IMR-90 (cell line): ENCODE results near the gene IGF2R. TPM values are rescaled to one million over a fixed set of nuclear protein-coding genes. Genes with fewer than 3 reads are reported as not detected.

ENCODE experiments used
- ATAC-seq: fragments of 200-7000 bp; cut with Tn5 transposase; 2 replicates; pipeline ENCODE4 v1.9.1; 2020; ENCODE audit warnings: low read depth, mild to moderate bottlenecking, moderate library complexity
- BruUV-seq: library from RNA; stranded (reverse); fragments of 400-500 nt; replicated peaks from 2 replicates; lab custom pipeline; 2021; lab: Mats Ljungman, UMichigan
- CTCF ChIA-PET: fragments of 300-600 bp; formaldehyde crosslinking; extraction: SDS; loops from one replicate; lab custom pipeline; 2021; ENCODE audit warnings: antibody characterized with exemption; lab: Yijun Ruan, JAX
- POLR2A ChIA-PET: fragments of 300-600 bp; sonication (Branson Sonifier 250); formaldehyde crosslinking; loops from one replicate; lab custom pipeline; 2022; ENCODE audit warnings: antibody characterized with exemption; ENCODE audit not compliant: unreplicated experiment; lab: Charles Lee
- DNase-seq: peaks from one replicate; pipeline ENCODE4 v3.0.0; 2013
- H2AFZ ChIP-seq: replicated peaks from 2 replicates; pipeline ENCODE3; 2013; ENCODE audit warnings: low read length, mild to moderate bottlenecking; ENCODE audit not compliant: poor library complexity
- H2AK5ac ChIP-seq: 2 replicates; pipeline ENCODE4 v1.6.1; 2013; ENCODE audit warnings: low read depth, low read length, inconsistent platforms
- H2AK9ac ChIP-seq: replicated peaks from 2 replicates; pipeline ENCODE3; 2013; ENCODE audit warnings: mild to moderate bottlenecking, low read depth, low read length, moderate library complexity; ENCODE audit not compliant: poor library complexity
- H2BK120ac ChIP-seq: 2 replicates; pipeline ENCODE4 v1.6.1; 2013; ENCODE audit warnings: low read depth, low read length, inconsistent platforms
- H2BK15ac ChIP-seq: 3 replicates; pipeline ENCODE4 v1.6.1; 2013; ENCODE audit warnings: low read depth, low read length, inconsistent platforms
- H2BK20ac ChIP-seq: 2 replicates; pipeline ENCODE4 v1.6.1; 2013; ENCODE audit warnings: low read depth, mild to moderate bottlenecking, inconsistent platforms, low read length, moderate library complexity
- H2BK5ac ChIP-seq: 2 replicates; pipeline ENCODE4 v1.6.1; 2013; ENCODE audit warnings: mild to moderate bottlenecking, low read depth, low read length, inconsistent platforms; ENCODE audit not compliant: poor library complexity, severe bottlenecking
- H3K14ac ChIP-seq: replicated peaks from 2 replicates; pipeline ENCODE4 v1.6.1; 2013; ENCODE audit warnings: low read depth, low read length, inconsistent platforms
- H3K18ac ChIP-seq: 2 replicates; pipeline ENCODE4 v1.6.1; 2013; ENCODE audit warnings: low read depth, low read length, control low read depth
- H3K23ac ChIP-seq: 2 replicates; pipeline ENCODE4 v1.6.1; 2013; ENCODE audit warnings: low read depth, low read length, inconsistent platforms
- H3K27ac ChIP-seq: 2 replicates; pipeline ENCODE4 v1.5.1; 2013; ENCODE audit warnings: mild to moderate bottlenecking, control low read depth, low read length; ENCODE audit not compliant: insufficient read depth
- H3K27me3 ChIP-seq: 2 replicates; pipeline ENCODE4 v1.6.1; 2013; ENCODE audit warnings: low read length; ENCODE audit not compliant: control insufficient read depth, insufficient read depth
- H3K36me3 ChIP-seq: 2 replicates; pipeline ENCODE4 v1.6.1; 2013; ENCODE audit warnings: low read length, mixed read lengths; ENCODE audit not compliant: control insufficient read depth, insufficient read depth
- H3K4ac ChIP-seq: 2 replicates; pipeline ENCODE4 v1.6.1; 2013; ENCODE audit warnings: low read depth, low read length, inconsistent platforms
- H3K4me1 ChIP-seq: 2 replicates; pipeline ENCODE4 v1.6.1; 2013; ENCODE audit warnings: low read length, mixed read lengths; ENCODE audit not compliant: control insufficient read depth, insufficient read depth
- H3K4me2 ChIP-seq: 2 replicates; pipeline ENCODE4 v1.6.1; 2013; ENCODE audit warnings: low read depth, mild to moderate bottlenecking, control low read depth, low read length, moderate library complexity
- H3K4me3 ChIP-seq: 2 replicates; pipeline ENCODE4 v1.5.1; 2013; ENCODE audit warnings: low read depth, mild to moderate bottlenecking, control low read depth, low read length, moderate library complexity; ENCODE audit not compliant: insufficient read depth
- H3K56ac ChIP-seq: 2 replicates; pipeline ENCODE4 v1.6.1; 2013; ENCODE audit warnings: low read length, inconsistent platforms; ENCODE audit not compliant: insufficient read depth; ENCODE audit errors: extremely low read depth
- H3K79me1 ChIP-seq, 2 experiments: 2 replicates each; pipeline ENCODE4 v1.6.1; 2013; ENCODE audit warnings: low read length in 2 of 2, inconsistent platforms in 1 of 2, low read depth in 1 of 2
- H3K9ac ChIP-seq: 2 replicates; pipeline ENCODE4 v1.6.1; 2013; ENCODE audit warnings: low read depth, low read length, control low read depth
- H3K9me1 ChIP-seq: 2 replicates; pipeline ENCODE4 v1.6.1; 2013; ENCODE audit warnings: low read length, inconsistent platforms; ENCODE audit not compliant: insufficient read depth
- H3K9me3 ChIP-seq: 2 replicates; pipeline ENCODE4 v1.6.1; 2013; ENCODE audit warnings: low read length; ENCODE audit not compliant: control insufficient read depth, insufficient read depth
- H4K20me1 ChIP-seq: 2 replicates; pipeline ENCODE4 v1.6.1; 2013; ENCODE audit warnings: low read length, inconsistent platforms; ENCODE audit not compliant: insufficient read depth
- H4K5ac ChIP-seq: 2 replicates; pipeline ENCODE4 v1.6.1; 2013; ENCODE audit warnings: mild to moderate bottlenecking, low read depth, low read length, control low read depth
- H4K8ac ChIP-seq, 2 experiments: 2 replicates each; pipeline ENCODE4 v1.6.1; 2013; ENCODE audit warnings: low read depth in 2 of 2, low read length in 2 of 2, control low read depth in 1 of 2, inconsistent platforms in 1 of 2
- H4K91ac ChIP-seq: 2 replicates; pipeline ENCODE4 v1.6.1; 2013; ENCODE audit warnings: low read depth, low read length, inconsistent platforms; ENCODE audit not compliant: insufficient read depth
- BHLHE40 ChIP-seq: fragments of 150-350 bp; IDR thresholded peaks from 2 replicates; pipeline ENCODE4 v1.6.1; 2016; ENCODE audit warnings: mild to moderate bottlenecking, low read depth, low read length
- CEBPB ChIP-seq: IDR thresholded peaks from 2 replicates; pipeline ENCODE4 v1.6.1; 2012; ENCODE audit warnings: low read depth, low read length, improper control_type of control experiment
- CHD1 ChIP-seq: IDR thresholded peaks from 2 replicates; pipeline ENCODE4 v1.6.1; 2012; ENCODE audit warnings: low read depth, low read length, improper control_type of control experiment
- CTCF ChIP-seq: conservative IDR thresholded peaks from 2 replicates; pipeline ENCODE4 v1.5.1; 2012; ENCODE audit warnings: mild to moderate bottlenecking, low read depth, low read length, improper control_type of control experiment
- ELK1 ChIP-seq: fragments of 150-350 bp; IDR thresholded peaks from 2 replicates; pipeline ENCODE4 v1.6.1; 2016; ENCODE audit warnings: low read depth, mild to moderate bottlenecking, low read length, moderate library complexity, borderline replicate concordance
- FOS ChIP-seq: fragments of 150-350 bp; IDR thresholded peaks from 2 replicates; pipeline ENCODE4 v1.6.1; 2016; ENCODE audit warnings: low read depth, low read length
- MAFK ChIP-seq: IDR thresholded peaks from 2 replicates; pipeline ENCODE4 v1.6.1; 2012; ENCODE audit warnings: low read depth, low read length, improper control_type of control experiment
- MAZ ChIP-seq: IDR thresholded peaks from 2 replicates; pipeline ENCODE4 v1.6.1; 2012; ENCODE audit warnings: low read depth, mild to moderate bottlenecking, low read length, improper control_type of control experiment, moderate library complexity, borderline replicate concordance
- MXI1 ChIP-seq: IDR thresholded peaks from 2 replicates; pipeline ENCODE4 v1.6.1; 2012; ENCODE audit warnings: low read depth, mild to moderate bottlenecking, low read length, moderate library complexity, borderline replicate concordance
- NFE2L2 ChIP-seq: fragments of 150-350 bp; IDR thresholded peaks from 2 replicates; pipeline ENCODE4 v1.6.1; 2016; ENCODE audit warnings: low read depth, mild to moderate bottlenecking, low read length
- POLR2A ChIP-seq: IDR thresholded peaks from 2 replicates; pipeline ENCODE4 v1.6.1; 2012; ENCODE audit warnings: mild to moderate bottlenecking, low read depth, low read length
- RAD21 ChIP-seq: IDR thresholded peaks from 2 replicates; pipeline ENCODE4 v1.6.1; 2012; ENCODE audit warnings: low read length, improper control_type of control experiment
- RCOR1 ChIP-seq: IDR thresholded peaks from 2 replicates; pipeline ENCODE4 v1.6.1; 2012; ENCODE audit warnings: mild to moderate bottlenecking, low read length, improper control_type of control experiment; ENCODE audit not compliant: insufficient replicate concordance
- RFX5 ChIP-seq: IDR thresholded peaks from 2 replicates; pipeline ENCODE4 v1.8.0; 2012; ENCODE audit warnings: low read depth, mild to moderate bottlenecking, low read length, moderate library complexity
- SMC3 ChIP-seq: fragments of 150-350 bp; IDR thresholded peaks from 2 replicates; pipeline ENCODE4 v1.6.1; 2016; ENCODE audit warnings: low read depth, mild to moderate bottlenecking, antibody characterized with exemption, low read length, moderate library complexity
- USF2 ChIP-seq: fragments of 150-350 bp; IDR thresholded peaks from 2 replicates; pipeline ENCODE4 v1.6.1; 2017; ENCODE audit warnings: mild to moderate bottlenecking, antibody characterized with exemption, low read length, low read depth
- WGBS, 2 experiments: methylation state at CpG; one replicate each; pipeline versions ENCODE4 v1.1.5 to v1.1.7; 2013; ENCODE audit warnings: missing lambda C conversion rate in 2 of 2; ENCODE audit not compliant: insufficient read length in 1 of 2; ENCODE audit errors: extremely low coverage in 2 of 2; 5-methylcytosine and 5-hydroxymethylcytosine counted together
- dilution Hi-C: fragments of 300-500 bp; cut with HindIII; formaldehyde crosslinking; loops from one replicate; pipeline ENCODE4 v1.14.3; 2018; ENCODE audit warnings: low sequenced_read_pairs; ENCODE audit not compliant: unreplicated experiment
- in situ Hi-C: fragments of 300-500 bp; cut with MboI; formaldehyde crosslinking; loops from 3 replicates; pipeline ENCODE4 v1.14.3; 2019; ENCODE audit warnings: low sequenced_read_pairs, inconsistent platforms, mixed read lengths
- intact Hi-C: fragments of 100-400 bp; cut with micrococcal nuclease; formaldehyde crosslinking; loops from 2 replicates; pipeline ENCODE4 v1.10.0; 2022
- polyA plus RNA-seq, 3 experiments: library from polyadenylated mRNA; depleted of rRNA; stranded (reverse); fragments of >200 nt; gene quantifications; 2 replicates each; pipeline ENCODE4 v1.2.3, GENCODE V29; 2012; ENCODE audit warnings: low replicate concordance in 1 of 3
- total RNA-seq: library from RNA; depleted of rRNA; stranded (reverse); fragments of >200 nt; gene quantifications from 2 replicates; pipeline ENCODE4 v1.2.3, GENCODE V29; 2012

The IGF2R gene
- total and polyA plus RNA-seq, 2 of the 4 experiments (the other 2 are of a cell fraction), result 33.2 to 41.4 TPM

- H3K4me1 ChIP-seq, result no peaks in the 10 kb centered on the region
- no peak overlapping the region for H3K18ac ChIP-seq
- ChIA-PET POLR2A (no interaction called here), CTCF (no interaction called here)
- no TSS peak for BruUV-seq
- H3K4ac ChIP-seq, result no peak overlapping the region
- TF ChIP-seq USF2 (no peak), CHD1 (no peak), MAFK (no peak), NFE2L2 (no peak), MAZ (no peak), RAD21 (no peak), BHLHE40 (no peak), MXI1 (no peak), FOS (no peak), POLR2A (no peak), CEBPB (no peak), RCOR1 (no peak), SMC3 (no peak), ELK1 (no peak), CTCF (no peak), RFX5 (no peak)
- H3K9me1 ChIP-seq, result no peaks in the 10 kb centered on the region; the same call in 1 of the 2 replicates
- no peak overlapping the region for H2BK120ac ChIP-seq
- H3K4me2 ChIP-seq, result no peak overlapping the region
- intact Hi-C loops, result no loop called here
- no peak overlapping the region for H2AFZ ChIP-seq
- no peaks in the 10 kb centered on the region for H4K20me1 ChIP-seq
- no peak overlapping the region for H3K14ac ChIP-seq
- H2BK20ac ChIP-seq, result no peak overlapping the region
- no peaks in the 10 kb centered on the region for H3K27me3 ChIP-seq
- no peaks in the 10 kb centered on the region; the same call in 1 of the 2 replicates for H3K9me3 ChIP-seq
- no peak overlapping the region for H4K91ac ChIP-seq
- H4K8ac ChIP-seq, result no peak overlapping the region
- H2AK9ac ChIP-seq, result no peak overlapping the region
- H3K27ac ChIP-seq, result no peak overlapping the region
- no peak for ATAC-seq
- H3K9ac ChIP-seq, result no peak overlapping the region
- 100% methylated on average over 1 of the region's 2 CpGs; no CpG with 5 or more reads in 1 of the 2 experiments for WGBS, 2 experiments
- H3K36me3 ChIP-seq, result no peaks in the 10 kb centered on the region
- H4K5ac ChIP-seq, result no peak overlapping the region
- in situ Hi-C loops, result no loop called here
- no peak overlapping the region for H2BK15ac ChIP-seq
- no peak overlapping the region for H3K4me3 ChIP-seq
- no peak overlapping the region for H3K56ac ChIP-seq
- H2AK5ac ChIP-seq, result no peak overlapping the region
- no peak overlapping the region for H3K23ac ChIP-seq
- H3K79me1 ChIP-seq, result no peaks in the 10 kb centered on the region
- no peak overlapping the region for H2BK5ac ChIP-seq
- DNase-seq, result no peak
- dilution Hi-C loops, result no loop called here
Observed at GRCh38 chr6:160116411-160116810, 147.5 kb downstream of the IGF2R start.
